HG02973 (cell line): ENCODE measurements around the gene DUOXA1.
"Not testable (repeated sequence)": the region's sequence is repeated elsewhere in the genome, so short reads cannot be mapped to it uniquely, and the experiment has no call there.

Experiments used
- ATAC-seq: cut with Tn5 transposase; IDR thresholded peaks from one replicate; pipeline ENCODE4 v1.9.1; 2021; ENCODE audit warnings: moderate library complexity; ENCODE audit not compliant: unreplicated experiment

DUOXA1 gene

DNA sequence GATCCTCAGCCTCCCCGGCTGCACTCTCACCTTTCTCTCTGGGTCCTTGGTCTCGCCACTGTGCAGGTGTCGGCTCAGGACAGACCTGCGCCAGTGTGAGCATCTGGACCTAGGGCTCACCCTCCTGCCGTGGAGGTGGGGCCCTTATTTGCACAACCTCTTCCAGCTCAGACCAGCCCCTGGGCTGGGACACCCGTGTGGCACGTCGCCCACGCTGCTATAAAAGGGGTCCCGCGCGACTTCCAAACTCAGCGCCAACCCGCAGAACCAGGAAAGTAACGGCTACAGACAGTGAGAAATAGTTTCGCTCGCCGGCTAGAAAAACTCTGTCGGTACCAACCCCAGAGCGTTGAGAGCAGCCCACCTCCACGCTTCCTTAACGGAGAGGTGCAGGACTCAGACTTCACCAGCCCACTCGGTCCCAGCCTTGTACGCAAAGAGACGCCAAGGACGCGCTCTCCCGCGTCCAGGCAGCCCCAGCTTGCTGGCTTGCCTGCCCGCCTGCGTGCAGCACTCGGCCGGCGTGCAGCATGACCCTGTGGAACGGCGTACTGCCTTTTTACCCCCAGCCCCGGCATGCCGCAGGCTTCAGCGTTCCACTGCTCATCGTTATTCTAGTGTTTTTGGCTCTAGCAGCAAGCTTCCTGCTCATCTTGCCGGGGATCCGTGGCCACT, 15.5 kb downstream of the DUOXA1 start, which contains the start of the genes DUOX2 and DUOXA2:
TSS of gene DUOX2 (minus strand) at position 97 of the 675 bp plus-strand sequence. CDS start 761 bp downstream, outside the sequence.
TSS of gene DUOXA2 (plus strand) at position 251 of the 675 bp plus-strand sequence. CDS start at position 531, 280 bp downstream.
- no peak for ATAC-seq

DNA sequence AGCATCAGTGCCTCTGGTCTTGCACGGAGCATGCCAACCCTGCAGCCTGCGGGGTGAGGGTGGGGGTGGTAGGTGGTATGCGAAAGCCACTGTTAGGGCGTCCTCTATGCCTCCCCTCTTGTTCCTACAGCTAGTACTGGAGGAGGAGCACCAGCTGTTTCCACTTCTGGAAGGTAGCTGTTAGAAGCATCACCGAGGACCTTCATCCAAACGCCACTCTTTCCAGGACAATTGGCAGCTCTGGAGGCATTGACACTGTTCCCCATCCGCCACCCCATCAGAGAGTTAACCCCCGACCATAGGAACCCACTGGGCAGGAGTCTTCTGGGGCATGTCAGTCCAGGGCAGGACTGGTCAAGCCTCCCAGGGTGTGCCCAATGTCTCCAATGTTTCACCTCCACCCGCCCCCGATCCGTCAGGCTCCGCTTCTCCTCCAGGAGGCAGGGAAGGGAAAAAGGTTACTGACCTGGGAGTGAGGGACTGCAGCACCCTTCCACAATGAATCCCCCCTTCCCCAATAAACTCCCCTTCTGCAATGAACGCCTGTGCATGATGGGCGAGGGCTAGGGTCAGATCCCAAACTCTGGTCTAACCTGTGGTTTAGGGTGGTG, 16.2 kb downstream of the DUOXA1 start:
- ATAC-seq, result no peak

DNA sequence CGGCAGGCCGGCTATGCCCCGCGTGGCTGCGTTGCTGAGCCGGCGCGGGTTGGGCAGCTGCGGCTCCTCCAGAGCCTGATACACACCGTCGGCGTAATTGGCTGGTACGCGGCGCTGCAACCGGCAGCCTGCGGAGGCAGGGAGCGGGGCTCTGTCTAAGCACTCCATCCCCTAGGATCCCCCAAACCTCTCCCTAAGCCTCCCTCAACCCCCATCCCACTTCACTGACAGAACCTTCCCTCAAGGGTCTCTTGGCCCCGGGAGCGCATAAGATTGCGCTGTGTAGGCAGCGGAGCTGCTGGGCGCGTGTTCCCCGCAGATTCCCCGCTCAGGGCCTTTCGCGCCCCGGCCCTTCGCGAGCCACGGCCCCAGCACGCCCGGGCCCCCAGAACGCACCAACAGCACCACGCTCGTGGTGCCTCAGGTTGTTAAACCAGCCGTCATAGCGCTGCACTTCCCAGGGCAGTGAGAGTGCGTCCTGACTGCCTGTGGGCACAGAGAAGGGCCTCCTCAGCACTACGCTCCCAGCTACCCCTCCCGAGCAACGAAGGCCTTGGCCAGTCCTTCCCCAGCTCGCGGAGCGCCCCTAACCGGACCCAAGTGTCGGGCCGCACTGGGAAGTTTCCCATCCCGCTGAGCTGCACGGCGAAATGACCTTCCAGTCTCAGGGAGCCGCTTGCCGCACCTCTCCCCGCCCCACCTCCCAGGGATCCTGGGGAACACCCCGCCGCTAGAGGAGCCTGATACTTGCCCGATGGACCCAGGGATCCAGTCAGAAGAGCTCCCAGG, 16.9 kb downstream of the DUOXA1 start:
- no peak for ATAC-seq

DNA sequence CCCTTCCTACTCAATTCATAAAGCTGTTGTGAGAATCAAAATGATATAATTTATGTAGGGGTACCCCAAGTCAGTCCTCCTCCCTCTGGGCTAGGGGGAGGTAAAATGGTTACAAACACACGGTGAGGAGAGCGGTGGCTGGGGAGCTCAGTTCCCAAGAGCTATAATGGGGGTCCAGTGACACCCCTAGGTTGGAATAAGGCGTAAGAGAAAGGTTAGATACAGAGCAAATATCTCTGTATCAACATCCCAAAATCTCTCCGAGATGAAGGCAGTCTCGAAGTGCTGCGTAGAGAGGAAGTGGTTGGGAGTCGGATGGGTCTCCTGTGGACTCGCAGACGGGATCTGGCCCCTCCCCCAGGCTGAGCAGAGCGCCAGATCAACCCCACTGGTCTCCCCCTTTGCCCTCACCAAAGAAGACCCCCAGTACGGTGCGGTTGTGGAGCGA, 17.5 kb downstream of the DUOXA1 start:
- ATAC-seq, result no peak

DNA sequence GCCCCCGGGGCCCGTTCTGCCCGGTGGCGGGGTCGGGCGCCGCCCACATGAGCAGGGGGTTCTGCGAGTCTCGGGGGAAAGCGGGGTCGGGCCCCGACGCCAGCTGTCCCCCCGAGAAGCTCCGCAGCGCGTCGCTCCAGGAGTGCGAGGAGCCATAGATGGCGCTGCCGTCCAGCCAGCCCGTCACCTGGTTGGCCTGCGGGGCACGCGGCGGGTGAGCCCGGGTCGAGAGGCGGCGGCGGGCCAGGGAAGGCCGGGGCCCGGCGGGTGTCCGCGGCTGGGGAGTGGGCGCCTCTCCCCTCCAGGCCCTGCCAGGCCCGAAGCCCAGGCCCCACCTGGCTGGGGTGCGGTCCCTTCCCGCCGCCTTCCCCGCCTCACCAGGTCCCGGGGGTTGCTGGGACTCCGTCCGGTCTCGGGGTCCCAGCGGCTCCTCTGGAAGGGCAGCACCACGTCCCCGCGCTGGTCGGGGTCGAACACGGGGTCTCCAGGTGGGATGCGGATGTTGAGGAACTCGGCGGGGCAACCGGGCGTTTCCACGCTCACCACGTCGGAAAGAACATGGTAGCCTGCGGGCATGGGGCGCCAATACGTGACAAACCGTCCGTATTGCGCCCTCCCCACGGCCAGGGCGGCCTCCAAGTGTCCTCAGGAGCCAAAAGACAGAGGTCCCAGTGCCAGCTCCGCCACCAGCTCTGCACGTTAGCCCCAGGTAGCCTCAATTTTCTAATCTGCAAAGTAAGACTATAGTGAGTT, 18.1 kb downstream of the DUOXA1 start:
- no peak for ATAC-seq

DNA sequence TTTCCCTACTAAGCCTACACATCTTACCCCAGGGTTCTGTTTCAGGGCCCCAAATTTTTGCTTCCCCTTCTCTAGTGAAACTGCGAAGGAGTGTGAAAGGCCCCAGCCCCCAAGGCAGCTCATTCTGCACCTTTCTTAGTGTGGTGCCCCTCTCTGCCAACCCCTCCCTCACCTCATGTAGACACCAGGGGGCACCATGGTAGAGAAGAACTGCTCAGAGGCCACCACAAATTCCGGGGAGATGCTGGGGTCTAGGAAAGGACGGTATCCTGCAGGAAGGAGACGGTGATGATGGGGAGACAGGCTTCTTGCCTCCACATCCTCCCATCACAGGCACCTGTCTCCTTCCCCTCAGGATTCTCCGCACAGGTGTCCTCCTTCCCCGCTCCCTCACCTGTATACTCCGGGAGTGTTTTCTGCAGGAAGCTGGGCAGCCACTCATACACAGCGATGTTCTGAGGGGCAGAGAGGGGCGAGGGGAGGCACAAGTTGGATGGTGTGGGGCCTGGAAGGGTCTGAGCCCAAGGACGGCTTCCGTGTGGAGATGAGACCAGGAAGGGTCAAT, 19.3 kb downstream of the DUOXA1 start:
- ATAC-seq, result no peak

DNA sequence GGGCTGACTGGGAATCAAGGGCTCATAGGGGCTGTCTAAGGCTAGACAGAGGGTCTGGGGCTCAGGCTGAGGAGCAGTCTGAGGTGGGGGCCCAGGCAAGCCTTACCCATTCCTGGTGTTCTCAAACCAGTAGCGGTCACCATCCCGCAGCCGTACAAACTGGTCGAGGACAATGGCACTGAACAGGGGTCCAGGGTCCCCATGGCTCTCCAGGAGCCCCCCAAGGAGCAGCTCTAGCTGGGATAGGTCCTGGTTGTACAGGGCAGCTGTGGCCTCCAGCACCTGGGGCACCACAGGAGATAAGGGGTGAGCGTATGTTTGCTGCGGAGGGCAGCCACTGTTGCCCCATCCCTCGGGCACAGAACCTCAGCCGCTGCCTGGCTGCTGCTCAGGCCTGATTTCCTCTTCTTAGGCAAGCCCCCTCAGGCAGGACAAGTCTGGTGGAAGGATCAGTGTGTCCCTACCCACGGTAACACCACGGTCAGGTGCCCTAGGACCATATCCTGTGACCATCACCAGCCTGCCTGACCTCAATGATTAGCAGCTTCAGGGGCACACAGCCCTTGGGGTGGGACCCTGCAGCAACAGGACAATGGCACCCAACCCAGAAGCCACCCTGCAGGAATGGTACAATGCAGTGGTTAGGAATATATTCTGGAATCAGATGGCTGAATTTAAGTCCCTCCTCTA, 21.6 kb downstream of the DUOXA1 start:
- ATAC-seq, result no peak

DNA sequence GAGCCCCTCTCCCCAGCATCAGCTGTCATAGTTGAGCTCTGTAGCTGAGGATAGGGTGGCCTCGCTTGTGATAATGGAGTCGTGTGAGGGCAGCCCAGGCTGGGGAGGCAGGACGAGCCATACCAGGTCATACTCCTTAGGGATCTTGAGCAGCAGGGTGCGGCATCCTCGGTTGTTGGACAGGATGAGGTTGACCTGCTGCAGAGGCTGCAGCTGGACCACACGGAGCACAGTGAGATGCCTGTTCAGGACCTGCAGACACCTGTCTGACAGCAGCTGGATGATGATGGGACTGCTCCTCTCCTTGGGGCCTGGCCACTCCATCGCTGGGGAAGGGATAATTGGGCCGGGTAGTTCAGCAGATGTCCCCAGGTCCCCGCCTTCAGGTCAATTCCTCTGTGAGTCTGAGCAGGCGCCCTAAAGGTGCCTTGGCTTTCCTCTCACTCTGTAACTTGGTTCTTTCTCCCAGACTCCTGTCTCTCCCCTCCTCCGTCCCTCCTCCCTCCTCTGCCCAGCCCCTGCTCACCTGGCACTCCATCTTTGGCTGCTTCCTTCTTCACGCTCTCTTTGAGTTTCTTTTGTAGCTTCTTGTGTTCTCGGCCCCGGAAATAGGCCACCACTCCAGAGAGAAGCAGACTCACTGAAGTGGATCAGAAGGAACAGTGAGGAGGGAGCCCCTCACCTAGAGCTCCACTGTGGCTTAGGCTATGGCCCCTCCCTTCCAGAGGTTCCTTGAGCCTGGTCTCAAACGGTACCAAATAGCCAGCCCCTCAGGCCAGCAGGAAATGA, 23.5 kb downstream of the DUOXA1 start:
- no peak for ATAC-seq

DNA sequence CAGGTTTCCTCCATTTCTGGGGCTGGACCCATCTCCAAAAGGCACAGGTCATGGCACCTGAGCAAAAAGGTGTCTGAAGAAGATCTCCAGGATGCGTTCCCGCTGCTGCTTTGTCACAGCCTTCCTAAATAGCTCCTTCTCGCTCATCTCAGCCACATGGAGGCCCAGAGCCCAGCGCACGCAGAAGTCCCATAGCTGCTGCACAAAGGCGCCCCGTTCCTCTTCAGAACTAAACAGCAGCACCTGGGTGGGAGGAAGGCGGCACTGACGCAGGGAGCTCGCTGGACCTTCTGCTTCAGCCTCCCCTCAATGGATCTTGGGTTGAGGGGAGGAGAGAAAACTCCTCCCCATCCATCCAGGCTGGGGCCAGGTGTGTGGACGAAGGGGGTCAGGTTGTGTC, 24.1 kb downstream of the DUOXA1 start:
- no peak for ATAC-seq

DNA sequence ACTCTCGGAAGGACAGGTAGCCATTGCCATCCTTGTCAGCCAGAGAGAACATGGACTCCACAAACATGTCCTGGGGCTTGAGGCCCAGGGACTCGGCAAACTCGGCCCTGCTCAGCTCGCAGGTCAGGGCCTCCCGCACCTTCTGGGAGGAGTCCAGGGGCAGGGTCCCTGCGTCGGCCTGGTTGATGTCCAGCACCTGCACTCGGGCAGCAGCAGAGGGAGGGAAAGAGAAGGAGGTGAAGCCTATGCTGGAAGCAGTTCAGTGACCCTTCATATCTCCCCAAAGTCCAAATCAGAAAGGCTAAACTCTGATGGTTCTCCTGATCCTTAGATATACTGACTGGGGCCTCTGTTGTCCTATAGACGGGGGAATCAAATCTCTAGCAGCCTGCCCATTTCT, 25.5 kb downstream of the DUOXA1 start:
- not testable (repeated sequence) for ATAC-seq

DNA sequence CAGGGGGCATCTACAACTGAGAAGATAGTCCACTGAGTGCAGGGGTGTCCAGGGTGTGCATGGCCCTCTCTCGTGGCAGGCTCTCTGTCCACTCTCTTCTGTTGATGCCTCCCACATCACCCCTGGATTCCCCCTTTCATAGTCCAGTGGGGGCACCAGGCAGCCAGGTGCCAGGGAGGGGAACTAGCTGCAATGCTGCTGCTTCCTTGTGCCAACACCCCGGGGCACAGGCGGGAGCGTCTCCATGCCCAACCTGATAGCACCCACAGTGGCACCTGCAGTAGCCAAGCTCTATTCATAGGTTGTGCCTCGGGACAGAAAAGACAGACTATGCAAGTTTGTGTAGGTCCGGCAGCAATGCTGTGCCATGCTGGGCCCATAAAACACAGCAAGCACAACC, 27.5 kb downstream of the DUOXA1 start:
- no peak for ATAC-seq

DNA sequence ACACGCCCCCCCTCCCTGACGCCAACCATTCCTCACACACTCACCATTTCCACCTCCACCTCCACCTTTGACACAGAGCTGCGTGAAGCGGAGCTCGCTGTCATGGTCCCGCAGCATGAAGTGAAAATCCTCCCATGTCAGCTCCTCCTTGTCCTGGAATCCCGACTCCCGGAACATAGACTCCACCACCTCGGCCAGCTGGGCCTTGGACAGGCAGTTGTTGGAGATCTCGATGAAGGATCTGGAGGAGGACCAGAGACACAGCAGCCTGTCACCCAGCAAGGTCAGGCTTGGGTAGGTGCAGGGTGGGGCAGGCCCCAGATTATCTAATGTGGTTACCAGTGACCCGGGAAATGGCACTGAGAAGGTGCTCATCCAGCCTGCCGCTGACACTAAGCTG, 27.9 kb downstream of the DUOXA1 start:
- ATAC-seq, result no peak

DNA sequence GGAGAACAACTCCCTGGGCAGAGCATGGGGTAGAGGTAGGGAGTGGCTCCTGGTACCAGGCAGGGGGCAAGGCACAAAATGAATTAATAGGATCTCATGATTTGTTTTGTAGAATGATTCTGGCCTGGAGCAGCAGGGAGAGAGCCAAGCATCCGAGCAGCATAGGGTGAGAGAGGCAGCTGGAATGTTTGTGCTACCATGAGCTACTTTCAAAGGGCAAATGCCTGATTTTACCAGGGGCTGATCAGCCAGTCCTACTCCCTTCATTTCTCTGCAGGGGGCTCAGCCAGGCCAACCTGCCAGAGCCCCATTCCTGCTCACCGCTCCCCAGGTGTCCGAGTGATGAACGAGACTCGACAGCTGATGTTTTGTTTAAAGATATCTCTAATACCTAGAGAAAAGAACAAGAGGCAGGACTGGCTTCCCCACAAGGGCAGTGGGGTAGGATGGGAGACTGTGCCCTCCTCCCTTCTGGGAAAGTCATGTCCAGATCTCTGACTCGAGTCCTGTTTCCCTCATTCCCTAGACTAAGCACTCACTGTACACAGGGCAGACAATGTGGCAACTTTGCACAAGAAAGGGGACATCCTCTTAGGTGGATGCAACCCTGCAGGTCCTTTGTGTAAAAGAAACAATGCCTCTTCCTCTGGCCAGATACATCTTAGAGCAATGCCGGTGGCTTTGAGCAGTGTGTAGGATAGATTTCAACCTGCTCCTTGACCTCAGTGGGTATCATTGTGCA, 28.6 kb downstream of the DUOXA1 start:
- ATAC-seq, result no peak

DNA sequence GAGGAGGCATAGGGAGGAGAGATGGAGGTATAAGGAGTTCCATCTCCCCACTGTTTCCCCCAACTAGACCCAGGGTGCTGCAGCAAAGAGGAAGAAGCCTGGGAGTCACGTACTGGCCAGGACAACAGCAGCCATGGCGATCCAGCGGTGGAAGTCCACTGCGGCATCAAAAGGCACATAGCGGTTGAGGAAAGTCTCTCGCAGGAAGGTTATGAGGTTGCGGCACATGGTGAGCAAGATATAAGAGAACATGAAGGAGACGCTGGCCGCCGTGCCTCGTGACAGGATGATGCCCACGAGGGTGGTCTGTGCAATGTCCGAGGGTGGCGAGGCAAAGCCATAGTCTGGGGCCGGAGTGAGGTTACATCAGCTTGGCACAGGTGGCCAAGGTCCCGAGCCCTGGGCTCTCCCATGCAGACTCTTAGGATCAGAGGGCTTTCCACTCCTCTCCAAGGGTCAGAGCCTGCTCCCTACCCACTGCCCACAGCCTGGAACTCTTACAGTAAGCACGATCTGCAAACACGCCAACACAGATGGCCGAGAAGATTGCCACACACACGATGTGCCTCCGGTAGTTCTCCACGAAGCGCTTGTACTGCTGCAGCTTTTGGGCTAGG, 30.0 kb downstream of the DUOXA1 start:
- ATAC-seq, result no peak

DNA sequence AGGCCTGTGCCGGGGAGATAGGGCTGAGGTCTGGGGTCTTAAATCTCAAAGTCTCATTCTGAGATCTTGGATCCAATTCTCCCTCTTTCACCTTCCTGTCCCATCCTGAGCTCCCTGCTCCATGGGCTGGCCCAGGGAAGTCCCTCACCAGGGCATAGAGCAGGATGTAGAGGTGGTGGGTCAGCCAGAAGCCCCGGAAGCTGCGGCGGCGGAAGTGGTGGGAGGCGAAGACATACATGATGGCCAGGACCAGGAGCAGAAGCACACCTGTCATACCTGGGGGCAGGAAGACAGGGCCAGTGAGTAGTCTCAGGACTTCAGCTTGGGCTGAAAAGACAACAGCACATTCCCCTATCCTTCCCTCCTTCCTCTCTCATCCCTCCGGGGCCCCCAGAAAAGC, 32.2 kb downstream of the DUOXA1 start:
- ATAC-seq, result no peak

DNA sequence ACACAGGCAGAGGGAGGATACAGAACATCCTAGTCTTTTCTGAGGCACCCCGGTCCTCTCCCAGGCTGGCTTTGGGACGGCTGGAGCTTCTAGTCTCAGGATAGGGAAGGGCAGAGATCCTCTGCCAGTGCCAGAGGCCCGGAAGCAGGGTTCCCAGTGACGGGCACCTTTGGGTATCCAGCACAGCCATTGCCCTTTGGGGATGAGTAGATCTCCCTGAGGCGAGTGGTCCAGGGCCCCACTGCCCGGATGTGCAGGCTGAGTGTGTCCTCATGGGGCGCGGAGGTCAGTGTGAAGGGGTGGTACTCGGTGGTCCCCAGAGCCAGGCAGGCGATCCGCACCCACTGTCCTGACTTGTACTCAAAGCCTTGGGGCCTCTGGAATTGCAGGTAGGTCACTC, 34.0 kb downstream of the DUOXA1 start:
- ATAC-seq, result no peak

DNA sequence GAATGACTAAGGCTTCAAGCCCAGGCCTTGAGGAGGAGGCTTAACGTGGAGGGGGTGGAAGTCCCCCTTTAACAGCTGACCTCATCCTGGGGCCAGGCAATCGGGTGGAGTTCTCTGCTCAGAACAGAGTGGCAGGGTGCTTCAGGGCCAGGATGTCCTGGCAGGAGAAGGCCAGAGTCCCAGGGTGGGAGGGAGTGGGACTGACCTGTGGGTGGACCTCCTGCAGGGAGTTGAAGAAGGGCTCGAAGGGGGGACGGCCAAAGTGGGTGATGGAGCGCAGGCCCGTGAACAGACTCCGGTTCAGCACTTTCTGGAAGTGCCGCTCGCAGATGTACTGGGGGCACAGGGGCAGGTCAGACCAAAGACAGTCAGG, 35.3 kb downstream of the DUOXA1 start:
- no peak for ATAC-seq

DNA sequence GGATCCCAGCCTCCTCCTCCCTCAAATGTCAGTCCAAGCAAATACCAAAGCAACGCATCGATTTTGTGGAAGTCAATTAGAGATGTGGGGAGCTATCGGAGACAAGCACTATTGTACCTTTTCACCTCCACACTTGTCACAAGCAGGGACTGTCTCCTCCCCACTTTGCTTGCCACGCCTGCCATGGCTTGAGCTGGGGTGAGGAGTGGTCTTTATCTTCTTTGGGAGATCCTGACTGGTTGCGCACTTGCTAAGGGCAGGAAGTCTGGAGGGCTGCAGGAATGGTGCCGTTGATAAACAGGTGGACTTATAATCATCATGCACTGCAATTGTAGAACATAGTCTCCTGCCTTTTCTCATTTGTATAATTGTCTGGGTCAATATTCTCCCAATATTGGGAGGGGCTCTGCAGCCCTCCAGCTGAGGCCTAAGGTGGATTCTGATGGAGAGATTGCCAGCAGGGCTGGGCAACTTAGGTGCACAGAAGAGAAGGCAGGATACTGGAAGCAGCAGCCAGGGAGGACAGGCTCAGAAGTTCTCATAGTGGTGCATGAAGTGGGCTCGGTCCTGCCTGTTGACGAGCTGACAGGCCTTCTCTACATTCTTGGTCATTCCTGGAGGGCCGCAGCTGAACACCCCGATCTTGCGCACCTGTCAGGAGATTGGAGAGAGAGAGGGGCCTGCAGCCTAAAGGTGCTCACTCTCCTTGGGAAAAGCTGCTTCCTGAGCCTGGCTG, 35.9 kb downstream of the DUOXA1 start:
- ATAC-seq, result no peak
